NAMALWA (cell line): ENCODE measurements around the gene RASGRF1.
"Not testable (repeated sequence)": the region's sequence is repeated elsewhere in the genome, so short reads cannot be mapped to it uniquely, and the experiment has no call there.

Experiments
- DNase-seq: peaks from one replicate; pipeline ENCODE4 v3.0.0-alpha.2; 2015; ENCODE audit warnings: low spot score

RASGRF1 gene

DNA sequence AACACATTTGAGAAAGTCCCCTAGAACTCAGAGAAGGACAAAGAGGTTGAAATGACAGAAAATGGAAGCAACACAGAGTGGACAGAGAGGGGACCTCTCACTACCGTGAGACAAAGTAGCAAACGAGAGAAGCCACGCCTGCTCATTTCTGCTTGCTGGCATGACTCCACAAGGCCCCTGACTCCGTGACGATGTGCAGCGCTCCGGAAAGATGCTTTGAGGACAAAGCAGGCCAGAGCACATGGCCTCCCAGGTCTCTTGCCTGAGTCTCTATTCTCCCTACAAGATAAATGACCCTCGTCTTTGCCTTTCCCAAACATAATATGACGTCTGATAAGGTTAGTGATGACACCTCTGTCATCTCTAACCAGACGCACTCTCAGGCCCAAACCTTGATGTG lies 81.9 kb downstream of the RASGRF1 start:
- no peak for DNase-seq

DNA sequence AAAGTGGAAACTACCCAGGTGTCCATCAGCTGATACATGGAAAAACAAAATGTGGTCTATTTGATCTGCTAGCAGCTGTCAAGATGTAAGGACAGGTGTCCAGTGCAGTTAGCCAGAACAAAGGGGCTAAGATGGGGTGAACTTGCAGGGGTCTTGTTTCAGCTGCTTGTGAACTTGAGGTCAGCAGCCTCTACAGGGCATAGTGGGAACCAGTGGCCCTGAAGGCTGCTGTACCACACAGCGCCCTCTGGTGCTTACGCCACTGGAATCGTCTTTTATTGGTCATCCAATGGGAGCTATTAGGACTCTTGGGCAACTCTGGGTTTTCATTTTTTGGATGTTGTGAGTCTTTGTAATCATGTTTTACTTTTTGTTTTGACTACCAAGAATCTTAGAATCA lies 83.5 kb downstream of the RASGRF1 start:
- DNase-seq, result peak; percentile 74

DNA sequence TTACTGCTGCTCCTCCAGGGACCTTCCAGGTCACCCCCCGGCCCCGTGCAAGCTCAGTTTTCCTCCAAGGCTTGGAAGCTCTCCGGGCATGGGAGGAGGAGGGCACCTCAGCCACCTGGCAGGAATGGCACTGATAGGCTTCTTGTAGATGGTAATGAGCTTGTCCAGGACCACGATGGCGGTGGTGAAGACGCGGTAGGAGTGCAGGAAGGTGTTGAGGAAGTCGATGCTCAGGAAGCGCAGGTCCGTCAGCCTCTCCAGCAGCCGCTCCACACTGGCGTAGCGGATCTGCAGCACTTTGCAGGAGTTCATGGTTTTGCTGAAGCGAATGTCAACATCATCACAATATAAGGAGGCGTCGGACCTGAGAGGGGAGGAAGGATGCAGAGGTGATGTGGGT lies 84.5 kb downstream of the RASGRF1 start:
- no peak for DNase-seq

DNA sequence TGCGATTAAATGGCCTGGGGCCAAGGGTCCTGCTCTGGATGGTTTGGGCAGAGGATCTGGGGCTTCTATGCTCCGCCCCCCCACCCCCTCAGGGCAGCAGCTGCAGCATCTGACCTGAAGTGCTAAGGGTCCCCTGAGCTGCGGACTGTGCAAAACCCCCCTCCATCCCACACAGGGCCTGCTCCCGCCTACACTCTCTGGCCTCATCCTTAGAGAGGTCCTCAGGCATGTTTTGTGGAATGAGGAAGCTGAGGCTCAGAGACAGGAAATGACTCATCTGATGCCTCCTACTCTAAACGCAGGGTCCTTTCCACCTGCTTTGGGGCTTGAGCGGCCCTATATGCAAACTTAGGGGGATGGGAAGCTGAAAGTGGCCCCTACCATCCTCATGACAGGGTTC lies 86.2 kb downstream of the RASGRF1 start:
- peak; percentile 79 for DNase-seq

DNA sequence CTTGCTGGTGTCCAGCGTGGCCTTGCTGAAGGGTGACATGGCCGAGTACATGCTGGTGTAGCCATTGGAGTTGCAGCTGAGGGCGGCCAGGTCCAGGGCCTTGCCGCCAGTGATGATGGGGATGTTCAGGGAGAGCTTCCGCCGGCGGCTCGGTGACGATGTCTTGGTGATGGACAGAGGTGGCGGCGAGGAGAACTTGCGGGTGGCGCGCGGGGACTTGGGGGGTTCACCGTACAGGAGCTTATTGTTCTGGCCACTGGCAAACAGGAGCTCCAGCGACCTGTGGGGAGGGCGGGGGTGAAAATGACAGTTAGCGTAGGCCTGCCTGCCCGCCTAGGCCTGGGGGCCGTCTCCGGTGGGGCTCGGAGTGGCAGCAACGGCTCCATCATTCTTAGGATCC lies 86.7 kb downstream of the RASGRF1 start:
- no peak for DNase-seq

DNA sequence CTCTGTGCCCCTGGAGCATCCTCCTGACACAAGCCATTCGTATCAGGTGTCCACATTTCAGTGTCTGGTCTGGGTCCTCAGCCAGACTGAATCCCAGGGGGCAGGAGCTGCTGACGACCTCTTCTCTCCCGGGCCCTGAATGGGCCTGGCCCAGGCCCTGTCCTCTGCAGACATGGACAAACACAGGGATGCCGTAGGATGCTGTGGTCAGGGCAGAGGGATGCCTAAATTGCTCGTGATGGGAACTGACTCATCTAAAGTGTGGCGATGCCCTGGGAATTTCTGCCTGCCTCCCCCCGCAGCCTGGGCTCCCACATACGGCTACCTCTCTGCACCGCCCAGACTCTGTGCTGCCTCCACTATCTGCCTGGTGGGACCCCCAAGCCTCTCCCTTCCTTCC lies 87.3 kb downstream of the RASGRF1 start:
- DNase-seq, result no peak

DNA sequence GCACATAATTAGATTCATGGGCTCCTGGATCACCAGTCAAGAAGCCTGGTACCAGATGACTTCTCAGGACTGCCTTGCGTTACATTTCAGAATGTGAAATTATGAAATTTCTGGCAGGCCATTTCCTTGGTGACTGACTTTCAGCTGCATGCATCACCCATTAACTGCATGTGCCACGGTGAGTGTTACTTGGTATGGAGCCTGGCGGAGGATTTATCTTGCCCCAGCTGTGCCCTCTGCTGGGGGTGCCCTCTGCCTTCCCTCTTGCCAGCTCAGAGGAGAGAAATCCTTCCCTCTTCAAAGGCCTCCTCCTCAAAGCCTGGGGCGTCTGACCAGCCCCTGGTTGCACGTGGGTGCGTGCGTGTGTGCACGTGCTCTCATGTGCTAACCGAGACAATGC lies 88.0 kb downstream of the RASGRF1 start:
- no peak for DNase-seq

DNA sequence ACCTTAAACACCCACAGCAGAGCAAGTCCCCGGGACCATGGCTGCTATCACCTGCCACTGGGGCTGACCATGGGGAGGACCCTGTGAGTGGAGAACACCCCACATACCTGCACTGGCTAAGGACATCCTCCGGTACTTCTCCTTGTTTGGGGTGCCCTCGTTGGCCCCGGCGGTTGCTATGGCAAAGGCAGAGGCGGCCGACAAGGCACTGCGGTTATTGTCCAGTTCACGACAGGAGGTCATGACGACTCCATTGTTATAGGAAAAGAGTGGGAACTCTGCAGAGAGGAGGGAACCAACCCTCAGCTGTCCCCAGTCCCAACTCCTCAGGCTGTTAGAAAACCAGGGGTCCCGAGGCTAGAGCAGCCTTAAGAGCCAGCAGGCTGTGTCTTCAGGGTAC lies 90.9 kb downstream of the RASGRF1 start:
- no peak for DNase-seq

DNA sequence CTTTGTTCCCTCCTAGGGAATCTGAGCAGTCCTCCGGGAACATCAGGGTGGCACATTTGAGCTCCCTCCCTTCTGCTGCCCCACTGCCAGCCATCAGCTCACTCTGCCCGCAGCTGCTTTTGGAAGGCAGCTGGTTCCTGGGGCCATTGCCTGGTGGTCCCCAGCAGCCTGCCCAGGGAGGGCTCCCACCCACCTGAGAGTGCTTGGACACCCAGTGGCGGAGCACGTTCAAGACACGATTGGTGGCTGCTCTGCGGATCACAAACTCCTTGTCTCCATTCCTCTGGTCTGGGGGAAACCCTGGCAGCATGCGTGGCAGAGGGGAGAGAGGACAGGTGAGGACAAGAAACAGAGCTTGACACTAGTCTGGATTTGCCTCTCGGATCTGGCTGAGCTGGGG lies 92.1 kb downstream of the RASGRF1 start:
- DNase-seq, result no peak

DNA sequence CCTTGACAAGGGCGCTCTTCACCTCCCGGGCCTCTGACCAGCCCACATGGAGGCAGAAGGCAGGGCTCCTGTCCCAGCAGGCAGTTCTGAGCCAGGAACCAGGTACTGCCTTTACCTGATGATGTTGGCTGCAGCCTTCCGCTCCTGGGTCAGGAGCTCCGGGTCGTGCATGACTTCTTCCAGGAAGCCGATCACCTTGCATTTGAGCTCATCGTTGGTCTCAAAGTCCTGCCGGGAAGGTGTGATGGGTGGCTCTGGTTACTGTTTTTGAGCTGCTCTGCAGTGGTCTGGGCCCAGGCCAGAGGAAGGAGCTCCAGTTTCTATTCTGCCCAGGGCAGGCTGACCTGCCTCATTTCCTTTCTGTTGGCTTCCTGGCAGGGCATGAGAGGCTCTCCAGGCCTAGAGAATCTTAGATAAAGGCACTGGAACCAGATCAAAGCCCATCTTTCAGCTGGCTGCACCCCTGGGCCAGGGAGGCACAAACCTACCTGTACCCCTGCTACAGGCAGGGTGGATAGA lies 92.5 kb downstream of the RASGRF1 start:
- DNase-seq, result no peak

DNA sequence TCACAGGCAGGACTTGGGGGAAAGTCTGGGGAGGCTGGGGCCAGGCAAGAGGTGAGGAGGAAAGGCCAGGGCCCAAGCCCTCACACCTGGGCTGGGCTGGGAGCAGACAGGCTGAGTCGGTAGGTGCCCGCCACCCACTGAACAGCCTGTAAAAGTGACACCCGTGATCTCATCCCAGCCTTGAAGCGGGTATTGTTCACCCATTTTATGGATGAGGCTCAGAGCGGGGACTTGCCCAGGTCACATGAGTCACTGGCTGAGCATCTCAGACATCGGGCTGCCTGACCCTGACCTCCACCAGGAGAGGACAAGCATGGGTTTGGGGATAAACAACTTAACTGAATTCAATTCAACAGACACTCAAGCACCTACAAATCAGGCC lies 93.7 kb downstream of the RASGRF1 start:
- no peak for DNase-seq

DNA sequence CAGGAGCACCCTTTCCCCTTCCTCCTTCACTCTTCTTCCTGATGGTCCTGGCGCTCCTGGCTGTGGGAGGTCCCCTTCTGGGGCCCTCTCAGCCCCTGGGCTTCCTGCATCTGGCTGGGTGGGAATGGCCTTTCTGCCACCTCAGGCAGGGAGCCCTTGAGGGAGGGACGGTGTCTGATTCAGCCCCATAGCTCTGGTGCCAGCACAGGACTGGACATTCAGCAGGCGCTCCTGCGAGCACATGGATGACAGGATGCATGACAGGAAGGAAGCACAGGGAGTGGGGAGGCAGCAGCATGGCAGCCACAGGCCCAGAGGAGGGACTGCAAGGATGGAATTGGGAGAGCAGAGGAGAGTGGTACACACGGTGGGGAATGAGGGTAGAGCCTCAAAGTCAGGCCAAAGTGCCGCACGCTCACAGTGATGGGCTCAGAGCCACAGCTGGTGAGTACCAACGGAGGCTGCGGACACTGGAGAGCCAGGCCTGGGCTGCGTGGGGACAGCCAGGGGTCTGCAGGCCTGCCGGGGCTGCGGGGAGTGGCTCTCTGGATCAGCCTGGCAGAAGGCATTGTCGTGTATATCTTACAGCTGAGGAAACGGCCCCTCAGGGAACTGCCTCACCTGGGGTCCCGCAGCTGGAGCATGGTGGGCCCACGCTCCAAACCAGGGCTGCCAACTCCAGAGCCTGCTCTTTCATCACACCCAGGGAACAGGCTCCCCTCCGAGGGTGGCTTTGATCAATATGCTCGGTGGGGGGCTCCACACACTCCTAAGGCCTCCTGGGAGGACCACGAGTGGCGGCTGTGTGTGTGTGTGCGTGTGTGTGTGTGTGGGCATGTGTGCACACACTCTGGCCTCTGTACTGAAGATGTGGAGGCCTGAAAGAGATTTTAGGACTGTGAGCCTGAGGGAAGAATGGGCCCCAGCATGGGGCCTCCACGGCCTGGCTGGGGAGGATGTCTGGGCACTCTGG lies 94.4 kb downstream of the RASGRF1 start:
- no peak for DNase-seq

DNA sequence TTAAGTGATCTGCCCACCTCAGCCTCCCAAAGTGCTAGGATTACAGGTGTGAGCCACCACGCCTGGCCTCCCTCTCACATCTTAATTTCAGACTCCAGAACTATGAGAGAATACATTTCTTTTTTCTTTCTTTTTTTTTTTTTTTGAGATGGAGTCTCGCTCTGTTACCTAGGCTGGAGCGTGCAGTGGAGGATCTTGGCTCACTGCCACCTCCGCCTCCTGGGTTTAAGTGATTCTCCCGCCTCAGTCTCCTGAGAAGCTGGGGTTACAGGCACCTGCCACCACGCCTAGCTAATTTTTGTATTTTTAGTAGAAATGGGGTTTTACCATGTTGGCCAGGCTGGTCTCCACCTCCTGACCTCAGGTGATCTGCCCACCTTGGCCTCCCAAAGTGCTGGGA lies 95.4 kb downstream of the RASGRF1 start:
- not testable (repeated sequence) for DNase-seq

DNA sequence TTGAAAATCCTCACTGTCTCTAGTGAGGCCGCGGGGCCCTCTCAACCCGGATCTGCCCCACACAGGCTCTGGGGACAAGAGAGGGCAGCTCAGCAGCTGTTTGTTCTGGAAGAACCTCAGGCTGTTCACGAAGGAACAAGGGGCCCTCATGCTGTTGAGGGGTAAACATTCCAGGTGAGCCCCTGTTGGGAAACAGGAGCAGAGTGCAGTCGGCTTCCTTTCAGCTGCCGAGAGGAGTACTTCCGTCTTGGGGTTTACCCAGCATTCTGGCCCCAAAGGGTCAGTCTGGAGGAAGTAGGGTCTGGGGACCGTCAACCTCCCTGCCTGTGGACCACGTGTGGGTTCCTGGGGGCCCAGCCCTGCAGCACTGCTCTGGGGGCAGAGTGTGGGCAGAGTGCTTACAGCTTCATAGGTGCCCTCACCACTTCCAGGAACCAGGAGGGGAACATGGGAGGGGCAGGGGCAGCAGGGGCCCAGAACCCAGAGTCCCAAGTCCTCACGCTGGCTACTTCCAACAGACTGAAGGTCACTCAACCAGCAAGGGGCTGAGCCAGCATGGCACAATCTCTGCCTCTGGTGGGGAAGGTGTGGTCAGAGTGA lies 96.5 kb downstream of the RASGRF1 start:
- no peak for DNase-seq

DNA sequence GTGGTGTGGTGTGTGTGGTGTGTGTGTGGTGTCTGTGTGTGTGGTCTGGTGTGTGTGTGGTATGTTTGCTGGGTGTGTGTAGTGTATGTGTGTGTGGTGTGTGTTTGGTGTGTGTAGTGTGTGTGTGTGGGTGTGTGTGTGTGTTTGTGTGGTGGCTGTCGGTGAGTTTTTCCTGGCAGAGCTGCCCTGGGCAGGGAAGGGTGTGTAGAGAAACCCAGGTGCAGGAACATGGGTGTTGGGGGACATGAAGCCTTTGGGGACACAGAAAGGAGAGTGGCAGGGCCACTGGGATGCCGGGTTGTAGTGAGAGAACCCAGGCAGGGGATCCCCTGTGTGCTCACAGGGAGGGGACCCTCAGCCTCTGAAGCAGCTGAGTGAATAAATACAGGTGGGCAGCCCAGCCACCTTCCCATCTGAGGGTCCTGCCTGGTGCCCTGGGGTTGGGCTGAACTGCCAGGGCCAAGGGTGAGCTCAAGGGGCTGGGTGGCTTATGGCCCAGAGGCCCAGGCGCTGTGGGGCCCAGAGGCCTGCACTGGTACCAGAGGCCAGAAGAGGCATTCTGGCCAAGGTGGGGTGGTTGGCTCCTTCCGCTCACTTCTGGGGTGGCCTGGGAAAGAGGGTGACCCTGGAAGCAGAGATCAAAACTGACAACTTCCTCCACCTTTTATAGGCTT lies 97.2 kb downstream of the RASGRF1 start:
- DNase-seq, result no peak

DNA sequence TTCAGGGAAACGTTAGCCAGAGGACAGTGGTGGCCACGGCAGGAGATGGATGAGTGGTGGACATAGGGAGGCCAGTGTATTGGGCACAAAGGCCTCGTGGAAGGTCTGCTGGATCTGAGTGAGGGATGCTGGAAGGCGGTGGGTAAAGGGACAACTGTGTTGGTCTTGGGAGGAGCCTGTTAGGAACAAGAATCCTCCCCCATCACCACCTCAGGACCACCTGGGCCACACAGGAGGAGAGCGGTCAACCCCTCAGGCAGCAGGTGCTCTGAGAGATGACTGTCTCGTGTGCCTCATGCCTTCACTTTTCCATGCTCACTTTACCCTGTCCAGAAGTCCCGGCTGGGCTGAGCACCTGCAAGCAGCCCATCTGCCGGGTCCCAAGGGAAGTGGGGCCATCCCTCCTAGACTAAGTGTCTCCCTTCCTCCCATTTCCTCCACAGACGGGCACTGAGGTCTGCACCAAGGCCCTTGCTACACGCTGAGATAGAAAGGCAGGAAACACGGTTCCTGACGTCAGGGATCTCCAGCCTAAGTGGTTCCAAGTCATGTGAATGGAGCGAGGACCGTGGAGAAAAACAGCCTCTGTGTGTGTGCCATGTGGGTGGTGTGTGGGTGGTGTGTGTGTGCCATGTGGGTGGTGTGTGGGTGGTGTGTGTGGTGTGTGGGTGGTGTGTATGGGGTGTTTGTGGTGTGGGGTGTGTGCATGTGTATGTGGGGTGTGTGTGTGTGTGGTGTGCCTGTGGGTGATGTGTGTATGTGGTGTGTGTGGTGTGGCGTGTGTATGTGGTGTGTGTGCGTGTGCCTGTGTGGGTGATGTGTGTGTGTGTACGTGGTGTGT lies 97.9 kb downstream of the RASGRF1 start:
- DNase-seq, result no peak

DNA sequence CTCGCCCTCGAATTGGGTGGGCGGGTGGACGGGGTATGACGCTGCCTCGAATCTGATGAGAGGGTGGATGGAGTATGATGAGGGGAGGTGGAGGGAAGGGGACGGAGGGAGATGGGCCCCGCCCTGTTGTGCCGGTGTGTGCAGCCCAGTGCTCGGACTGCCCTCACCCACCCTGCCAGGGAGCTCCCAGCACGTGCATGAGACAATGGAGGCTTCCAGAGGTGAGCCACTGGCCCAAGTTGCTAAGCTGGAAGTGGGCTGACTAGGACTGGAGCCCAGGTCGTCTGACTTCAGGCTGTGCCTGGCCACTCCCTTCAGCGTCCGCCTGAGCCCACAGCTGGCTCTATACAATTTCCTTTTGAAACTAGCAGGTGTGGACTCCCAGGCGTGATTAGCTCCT lies 98.7 kb downstream of the RASGRF1 start:
- DNase-seq, result no peak

DNA sequence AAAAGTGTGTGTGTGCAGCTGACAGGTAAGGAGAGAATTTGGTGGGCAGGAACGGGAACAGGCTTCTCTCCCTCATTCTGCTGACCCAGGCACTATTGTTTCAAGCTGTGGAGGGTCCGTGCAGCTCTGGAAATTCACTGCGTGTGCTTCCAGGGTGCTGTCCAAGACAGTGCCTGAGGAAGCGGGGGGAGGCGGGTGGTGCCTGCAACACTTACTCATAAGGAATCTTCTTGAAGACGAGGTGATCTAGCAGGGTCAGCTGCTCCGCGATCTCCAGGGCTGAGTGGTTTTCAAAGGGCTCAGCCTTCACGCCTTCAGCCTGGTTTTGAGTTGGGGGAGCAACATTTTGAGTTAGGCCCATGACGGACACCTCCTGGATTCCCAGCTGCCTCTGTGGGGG lies 99.1 kb downstream of the RASGRF1 start:
- DNase-seq, result no peak

DNA sequence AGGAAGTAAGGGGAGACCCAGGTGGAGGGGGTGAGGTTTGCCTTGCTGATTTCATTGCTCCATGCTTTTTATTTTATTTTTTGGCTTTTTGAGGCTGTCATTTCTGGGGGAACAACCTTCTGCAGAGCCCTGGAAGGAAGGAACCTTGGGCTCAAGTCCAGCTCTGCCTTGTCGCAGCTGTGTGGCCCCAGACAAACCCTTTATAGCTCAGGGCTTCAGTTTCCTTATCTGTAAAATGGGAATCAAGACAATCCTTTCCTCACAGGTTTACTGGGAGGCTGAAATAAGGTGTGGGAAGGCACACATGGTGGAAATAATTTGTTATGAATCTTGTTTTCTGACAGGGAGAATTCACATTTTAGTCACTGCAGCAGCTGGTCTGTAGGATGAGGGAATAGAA lies 100.3 kb downstream of the RASGRF1 start:
- DNase-seq, result no peak

DNA sequence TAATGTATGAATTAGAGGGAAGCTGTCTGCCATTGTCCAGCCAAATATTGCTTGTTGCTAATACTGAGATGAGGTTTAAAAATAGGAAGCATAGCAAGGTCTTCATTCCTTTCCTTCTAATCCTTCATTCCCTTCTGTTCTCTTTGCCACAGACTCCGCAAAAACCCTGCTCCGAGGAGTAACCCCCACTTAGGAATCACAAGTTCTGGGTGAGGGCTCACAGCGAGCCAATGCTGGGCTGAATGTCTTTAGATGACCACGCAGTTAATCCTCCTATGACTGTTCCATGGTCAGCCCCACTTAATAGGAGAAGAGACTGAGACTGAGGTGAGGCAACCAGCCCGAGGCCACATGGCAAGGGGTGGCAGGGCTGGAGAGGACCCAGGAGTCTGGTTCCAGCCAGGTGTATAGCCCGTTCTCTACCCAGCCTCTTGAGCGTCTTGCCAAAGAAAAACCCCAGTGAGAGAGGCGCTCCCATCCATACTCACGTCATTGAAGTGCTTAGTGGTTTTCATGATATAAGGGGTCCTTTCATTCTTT lies 100.8 kb downstream of the RASGRF1 start:
- DNase-seq, result no peak

DNA sequence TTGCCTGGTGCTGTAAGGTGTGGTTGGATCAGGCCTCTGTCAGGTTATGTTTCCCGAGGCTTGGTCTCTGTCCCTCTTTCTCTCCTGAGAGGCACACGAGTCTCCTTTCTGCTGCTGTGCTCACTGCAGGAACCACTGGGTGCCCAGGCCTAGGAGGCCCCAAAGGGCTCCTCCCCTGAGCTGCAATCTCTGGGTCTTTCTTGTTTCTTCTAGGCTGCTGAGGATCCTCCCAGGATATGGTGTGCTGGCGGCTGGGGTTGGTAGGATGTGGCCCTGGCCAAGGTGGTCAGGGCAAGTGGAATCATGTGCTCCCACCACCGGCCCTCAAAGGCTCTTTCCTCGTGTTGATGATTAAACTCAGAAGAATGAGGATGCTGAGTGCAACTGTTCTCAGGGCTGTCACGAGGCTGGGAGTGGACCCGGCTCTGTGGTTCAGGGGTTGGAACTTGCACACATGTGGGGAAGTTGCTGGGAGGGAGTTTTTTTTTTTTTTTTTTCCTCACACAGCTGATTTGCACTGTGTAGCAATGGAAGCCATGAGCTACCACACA lies 102.1 kb downstream of the RASGRF1 start:
- no peak for DNase-seq
